H9 (cell line): ENCODE measurements around the gene NDRG2. TPM values are rescaled to one million over a fixed set of nuclear protein-coding genes. Genes with fewer than 3 reads are reported as not detected.

Experiments used
- DNase-seq: peaks from one replicate; pipeline ENCODE4 v3.0.0-alpha.2; 2017
- H2AFZ ChIP-seq: one replicate; pipeline ENCODE4 v1.6.1; 2013; ENCODE audit warnings: mild to moderate bottlenecking, low read length, control low read depth, moderate library complexity
- H2AK5ac ChIP-seq: 2 replicates; pipeline ENCODE4 v1.6.1; 2013; ENCODE audit warnings: low read length, control low read depth, mixed read lengths; ENCODE audit not compliant: insufficient read length
- H2BK120ac ChIP-seq: one replicate; pipeline ENCODE4 v1.6.1; 2013; ENCODE audit warnings: low read depth, mild to moderate bottlenecking, low read length, control low read depth, inconsistent platforms; ENCODE audit not compliant: poor library complexity, severe bottlenecking
- H2BK12ac ChIP-seq: 2 replicates; pipeline ENCODE4 v1.6.1; 2013; ENCODE audit warnings: low read length, control low read depth, mixed read lengths, low read depth; ENCODE audit not compliant: insufficient read length
- H2BK15ac ChIP-seq: 2 replicates; pipeline ENCODE4 v1.6.1; 2013; ENCODE audit warnings: low read depth, low read length, control low read depth
- H2BK20ac ChIP-seq: one replicate; pipeline ENCODE4 v1.6.1; 2013; ENCODE audit warnings: low read depth, mild to moderate bottlenecking, low read length, control low read depth, inconsistent platforms; ENCODE audit not compliant: poor library complexity, severe bottlenecking
- H2BK5ac ChIP-seq: 2 replicates; pipeline ENCODE4 v1.6.1; 2013; ENCODE audit warnings: low read length, control low read depth, mixed read lengths; ENCODE audit not compliant: insufficient read length
- H3K14ac ChIP-seq: 2 replicates; pipeline ENCODE4 v1.6.1; 2013; ENCODE audit warnings: low read length, control low read depth; ENCODE audit not compliant: insufficient read depth
- H3K18ac ChIP-seq: 2 replicates; pipeline ENCODE4 v1.6.1; 2013; ENCODE audit warnings: low read depth, mild to moderate bottlenecking, mixed read lengths, low read length, control low read depth; ENCODE audit not compliant: insufficient read length
- H3K23ac ChIP-seq: 2 replicates; pipeline ENCODE4 v1.6.1; 2013; ENCODE audit warnings: low read length, control low read depth, mixed read lengths, low read depth; ENCODE audit not compliant: insufficient read length
- H3K23me2 ChIP-seq: 2 replicates; pipeline ENCODE4 v1.6.1; 2013; ENCODE audit warnings: low read depth, mild to moderate bottlenecking, mixed read lengths, low read length, control low read depth; ENCODE audit not compliant: insufficient read length, poor library complexity, severe bottlenecking
- H3K27ac ChIP-seq: 2 replicates; pipeline ENCODE4 v1.5.1; 2013; ENCODE audit warnings: low read length, control low read depth, mixed read lengths, low read depth; ENCODE audit not compliant: insufficient read length
- H3K27me3 ChIP-seq: 2 replicates; pipeline ENCODE4 v1.6.1; 2013; ENCODE audit warnings: low read length, control low read depth, inconsistent platforms; ENCODE audit not compliant: insufficient read depth
- H3K4ac ChIP-seq: 2 replicates; pipeline ENCODE4 v1.6.1; 2013; ENCODE audit warnings: low read depth, mild to moderate bottlenecking, control low read depth, inconsistent platforms, low read length, moderate library complexity
- H3K4me1 ChIP-seq: 2 replicates; pipeline ENCODE4 v1.6.1; 2013; ENCODE audit warnings: low read length, control low read depth, inconsistent platforms; ENCODE audit not compliant: insufficient read depth
- H3K4me2 ChIP-seq: 2 replicates; pipeline ENCODE4 v1.6.1; 2013; ENCODE audit warnings: low read length, control low read depth, mixed read lengths; ENCODE audit not compliant: insufficient read length, insufficient read depth
- H3K56ac ChIP-seq: 2 replicates; pipeline ENCODE4 v1.6.1; 2013; ENCODE audit warnings: low read depth, mild to moderate bottlenecking, mixed read lengths, low read length, control low read depth; ENCODE audit not compliant: insufficient read length
- H3K79me1 ChIP-seq: 2 replicates; pipeline ENCODE4 v1.6.1; 2013; ENCODE audit warnings: low read depth, mild to moderate bottlenecking, moderate library complexity, low read length, control low read depth, inconsistent platforms; ENCODE audit not compliant: insufficient read depth, poor library complexity, severe bottlenecking
- H3K79me2 ChIP-seq: 2 replicates; pipeline ENCODE4 v1.6.1; 2013; ENCODE audit warnings: low read length, control low read depth, inconsistent platforms; ENCODE audit not compliant: insufficient read depth
- H3K9ac ChIP-seq: 2 replicates; pipeline ENCODE4 v1.6.1; 2013; ENCODE audit warnings: low read length, control low read depth, mixed read lengths; ENCODE audit not compliant: insufficient read length; ENCODE audit errors: extremely low read depth
- H3K9me3 ChIP-seq: one replicate; pipeline ENCODE4 v1.6.1; 2013; ENCODE audit warnings: low read depth, low read length, inconsistent platforms; ENCODE audit not compliant: control insufficient read depth
- H3T11ph ChIP-seq: one replicate; pipeline ENCODE4 v1.6.1; 2013; ENCODE audit warnings: mild to moderate bottlenecking, low read length, control low read depth, inconsistent platforms
- H4K20me1 ChIP-seq: one replicate; pipeline ENCODE4 v1.6.1; 2013; ENCODE audit not compliant: control insufficient read depth, insufficient read length, insufficient read depth
- H4K5ac ChIP-seq: 2 replicates; pipeline ENCODE4 v1.6.1; 2013; ENCODE audit warnings: low read depth, mild to moderate bottlenecking, mixed read lengths, low read length, control low read depth; ENCODE audit not compliant: insufficient read length
- H4K8ac ChIP-seq: replicated peaks from 2 replicates; pipeline ENCODE4 v1.6.1; 2013; ENCODE audit warnings: low read length, control low read depth, mixed read lengths, low read depth; ENCODE audit not compliant: insufficient read length
- H4K91ac ChIP-seq: 2 replicates; pipeline ENCODE4 v1.6.1; 2013; ENCODE audit warnings: low read depth, mild to moderate bottlenecking, moderate library complexity, mixed read lengths, low read length, control low read depth; ENCODE audit not compliant: insufficient read length
- H3K27ac Mint-ChIP-seq, 3 experiments: 2 replicates in 2 of 3; 3 replicates in 1 of 3; pipeline ENCODE4 v1.8.0; 2020 to 2021; ENCODE audit warnings: mixed read lengths in 3 of 3, mild to moderate bottlenecking in 1 of 3, moderate library complexity in 1 of 3
- H3K27me3 Mint-ChIP-seq: 2 replicates; pipeline ENCODE4 v1.8.0; 2021; ENCODE audit warnings: low read depth, mild to moderate bottlenecking, moderate library complexity, mixed read lengths
- H3K36me3 Mint-ChIP-seq, 3 experiments: 2 replicates in 2 of 3; 3 replicates in 1 of 3; pipeline ENCODE4 v1.8.0; 2020 to 2021; ENCODE audit warnings: low read depth in 3 of 3, mixed read lengths in 3 of 3; ENCODE audit not compliant: insufficient read depth in 1 of 3
- H3K4me1 Mint-ChIP-seq, 2 experiments: 2 replicates each; pipeline ENCODE4 v1.8.0; 2020; ENCODE audit warnings: mixed read lengths in 2 of 2
- H3K4me3 Mint-ChIP-seq, 2 experiments: 2 replicates in 1 of 2; 3 replicates in 1 of 2; pipeline ENCODE4 v1.8.0; 2020 to 2021; ENCODE audit warnings: mild to moderate bottlenecking in 2 of 2, mixed read lengths in 2 of 2, moderate library complexity in 1 of 2
- H3K9me3 Mint-ChIP-seq, 2 experiments: 2 replicates in 1 of 2; 3 replicates in 1 of 2; pipeline ENCODE4 v1.8.0; 2020; ENCODE audit warnings: mild to moderate bottlenecking in 2 of 2, mixed read lengths in 2 of 2, moderate library complexity in 1 of 2
- WGBS: extraction: QIAGEN DNeasy Blood & Tissue Kit; methylation state at CpG from one replicate; pipeline ENCODE4 v1.1.7; 2013; ENCODE audit warnings: missing lambda C conversion rate, low lambda C conversion rate, mixed read lengths; ENCODE audit not compliant: insufficient read length; ENCODE audit errors: extremely low coverage; 5-methylcytosine and 5-hydroxymethylcytosine counted together
- total RNA-seq: library from RNA; stranded (reverse); gene quantifications from 2 replicates; pipeline ENCODE4 v1.2.1, GENCODE V29; 2021
- TF ChIP-seq, protein P1 (sequence below): fragments of 200-600 bp; sonication (generic); conservative IDR thresholded peaks from 3 replicates; pipeline ENCODE4 v1.8.0; 2021; ENCODE audit warnings: antibody characterized with exemption, mild to moderate bottlenecking

NDRG2 gene
- total RNA-seq, 1 experiment from 2014 or later: 20.6 TPM

DNA sequence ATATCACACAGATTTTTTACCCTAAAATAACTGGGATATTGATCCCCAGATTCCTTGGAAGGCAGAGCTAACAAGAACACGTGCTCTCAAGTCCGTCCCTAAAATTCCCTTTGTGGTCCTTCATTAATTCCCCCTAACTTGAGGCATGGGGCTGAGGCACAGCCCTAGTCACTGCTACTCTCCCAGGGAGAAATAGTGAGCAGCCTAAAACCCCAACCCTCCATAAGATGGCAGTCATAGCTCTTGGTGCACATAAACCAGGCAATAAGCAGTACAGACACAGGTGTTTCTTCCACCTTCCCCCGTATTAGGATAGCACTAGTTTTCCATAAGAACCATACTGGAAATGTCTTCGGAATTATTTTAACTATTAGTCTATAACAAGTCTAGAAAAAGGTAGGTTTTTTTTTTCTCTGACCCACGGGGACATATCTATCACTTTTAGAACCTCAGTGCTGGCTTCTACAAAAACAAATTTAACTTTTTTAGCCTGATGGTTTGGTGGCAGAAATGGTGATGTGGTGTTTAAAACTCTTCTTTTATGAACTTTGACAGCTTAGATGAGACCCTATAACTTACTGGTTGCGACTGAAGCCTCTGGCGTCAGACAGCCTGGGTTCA lies 42.1 kb upstream of the NDRG2 start:
- no peak overlapping the region; a peak in 1 of 5 replicates for H3K4me3 Mint-ChIP-seq
- H3K9me3 Mint-ChIP-seq: no peaks in the 10 kb centered on the region
- WGBS: no CpG with 5 or more reads among the region's 7 CpGs

More for the DNA sequence above, 42.1 kb upstream of the NDRG2 start:
- Histone ChIP-seq H2AFZ (no peak overlapping the region), H2BK120ac (no peak overlapping the region), H4K8ac (no peak overlapping the region), H4K5ac (no peak overlapping the region), H3K79me1 (no peaks in the 10 kb centered on the region), H3K4ac (no peak overlapping the region), H2BK15ac (no peak overlapping the region), H3T11ph (no peak overlapping the region), H3K79me2 (no peaks in the 10 kb centered on the region), H3K9me3 (no peaks in the 10 kb centered on the region), H3K4me2 (no peak overlapping the region), H2BK5ac (no peak overlapping the region), H3K23ac (no peak overlapping the region), H3K56ac (no peak overlapping the region), H3K9ac (no peak overlapping the region), H2AK5ac (no peak overlapping the region), H4K91ac (no peak overlapping the region), H3K23me2 (peaks cover 30% of the 10 kb centered on the region), H3K18ac (no peak overlapping the region), H2BK12ac (no peak overlapping the region), H4K20me1 (no peaks in the 10 kb centered on the region), H3K27me3 (no peaks in the 10 kb centered on the region), H3K14ac (no peak overlapping the region), H2BK20ac (no peak overlapping the region), H3K27ac (no peak overlapping the region), H3K4me1 (no peaks in the 10 kb centered on the region; the same call in 1 of the 2 replicates)
- peaks cover 0 to 3% (median 0%) of the 10 kb centered on the region in 3 experiments; a peak in 3 of 7 replicates for H3K36me3 Mint-ChIP-seq
- no peak for DNase-seq
- peaks cover 21% of the 10 kb centered on the region for H3K27me3 Mint-ChIP-seq
- no peak overlapping the region; a peak in 1 of 7 replicates for H3K27ac Mint-ChIP-seq
- TF ChIP-seq, protein P1, sequence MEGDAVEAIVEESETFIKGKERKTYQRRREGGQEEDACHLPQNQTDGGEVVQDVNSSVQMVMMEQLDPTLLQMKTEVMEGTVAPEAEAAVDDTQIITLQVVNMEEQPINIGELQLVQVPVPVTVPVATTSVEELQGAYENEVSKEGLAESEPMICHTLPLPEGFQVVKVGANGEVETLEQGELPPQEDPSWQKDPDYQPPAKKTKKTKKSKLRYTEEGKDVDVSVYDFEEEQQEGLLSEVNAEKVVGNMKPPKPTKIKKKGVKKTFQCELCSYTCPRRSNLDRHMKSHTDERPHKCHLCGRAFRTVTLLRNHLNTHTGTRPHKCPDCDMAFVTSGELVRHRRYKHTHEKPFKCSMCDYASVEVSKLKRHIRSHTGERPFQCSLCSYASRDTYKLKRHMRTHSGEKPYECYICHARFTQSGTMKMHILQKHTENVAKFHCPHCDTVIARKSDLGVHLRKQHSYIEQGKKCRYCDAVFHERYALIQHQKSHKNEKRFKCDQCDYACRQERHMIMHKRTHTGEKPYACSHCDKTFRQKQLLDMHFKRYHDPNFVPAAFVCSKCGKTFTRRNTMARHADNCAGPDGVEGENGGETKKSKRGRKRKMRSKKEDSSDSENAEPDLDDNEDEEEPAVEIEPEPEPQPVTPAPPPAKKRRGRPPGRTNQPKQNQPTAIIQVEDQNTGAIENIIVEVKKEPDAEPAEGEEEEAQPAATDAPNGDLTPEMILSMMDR: peak; percentile 43; the same call in 2 of the 3 replicates
- H3K4me1 Mint-ChIP-seq: peaks cover 24 to 28% of the 10 kb centered on the region in 2 experiments
